ENCODE measurements around the gene OTOGL.

The OTOGL gene

DNA sequence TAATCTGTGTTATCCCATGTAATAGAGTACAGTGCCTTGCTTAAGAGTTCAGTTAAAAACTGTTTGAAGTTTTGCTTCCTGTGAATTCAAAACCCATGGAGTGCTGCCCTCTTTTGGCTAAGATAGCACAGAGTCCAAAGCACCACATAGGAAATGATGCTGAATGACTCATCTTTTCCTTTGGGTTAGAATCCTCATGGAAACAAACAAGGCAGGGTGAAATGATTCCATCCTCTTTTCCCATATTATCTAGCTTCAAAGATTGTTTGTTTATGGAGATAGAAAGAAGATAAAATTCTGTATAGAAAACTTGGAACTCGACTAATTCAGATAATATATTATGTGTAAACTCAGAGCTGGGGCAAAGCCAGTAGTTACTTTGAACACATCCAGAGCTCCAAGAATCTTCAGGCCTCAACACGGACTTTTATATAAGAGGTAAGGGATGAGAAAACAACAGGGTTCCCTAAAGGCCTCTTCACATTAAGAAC lies 87.4 kb downstream of the OTOGL start:
- Histone ChIP-seq H3K4me1 (ENCODE audit: control insufficient read depth, insufficient read depth, low read length) (peaks cover 14% of the 10 kb centered on the region), H3K9ac (ENCODE audit: low read length in 2 of 2) (peak overlapping the region; percentile 37 to 67), H3K9me3 (ENCODE audit: control insufficient read depth in 2 of 2, low read length in 2 of 2) (no peaks in the 10 kb centered on the region), H3K36me3 (ENCODE audit: control insufficient read depth in 2 of 2, insufficient read depth in 2 of 2, low read length in 2 of 2) (no peaks in the 10 kb centered on the region), H3K27ac (ENCODE audit: low read length) (peak overlapping the region; percentile 88), H3K4me3 (ENCODE audit: low read length in 2 of 2) (peak overlapping the region; percentile 17 to 37), H3K27me3 (ENCODE audit: control insufficient read depth in 1 of 2, insufficient read depth in 2 of 2, low read length in 2 of 2) (no peaks in the 10 kb centered on the region)

- peaks cover 14% of the 10 kb centered on the region for H3K4me1 ChIP-seq (ENCODE audit: control insufficient read depth, insufficient read depth, low read length)
- peak overlapping the region in 1 of 2 donors; percentile 55 for H3K9ac ChIP-seq (ENCODE audit: low read length in 2 of 2)
- H3K27ac ChIP-seq (ENCODE audit: low read length) = peak overlapping the region; percentile 88
- H3K36me3 ChIP-seq (ENCODE audit: control insufficient read depth in 2 of 2, insufficient read depth in 2 of 2, low read length in 2 of 2) = no peaks in the 10 kb centered on the region
- H3K4me3 ChIP-seq (ENCODE audit: low read length in 2 of 2) = no peak overlapping the region
- no peaks in the 10 kb centered on the region for H3K9me3 ChIP-seq (ENCODE audit: control insufficient read depth in 2 of 2, low read length in 2 of 2)
- no peaks in the 10 kb centered on the region for H3K27me3 ChIP-seq (ENCODE audit: control insufficient read depth in 1 of 2, insufficient read depth in 2 of 2, low read length in 2 of 2)
Observed at GRCh38 chr12:80187660-80188090, 88.3 kb downstream of the OTOGL start.

- H3K4me1 ChIP-seq (ENCODE audit: control insufficient read depth, insufficient read depth, low read length) = peaks cover 14% of the 10 kb centered on the region
- H3K36me3 ChIP-seq (ENCODE audit: control insufficient read depth in 2 of 2, insufficient read depth in 2 of 2, low read length in 2 of 2) = no peaks in the 10 kb centered on the region
- H3K27ac ChIP-seq (ENCODE audit: low read length) = no peak overlapping the region
- no peaks in the 10 kb centered on the region for H3K27me3 ChIP-seq (ENCODE audit: control insufficient read depth in 1 of 2, insufficient read depth in 2 of 2, low read length in 2 of 2)
- no peak overlapping the region for H3K9ac ChIP-seq (ENCODE audit: low read length in 2 of 2)
- no peaks in the 10 kb centered on the region for H3K9me3 ChIP-seq (ENCODE audit: control insufficient read depth in 2 of 2, low read length in 2 of 2)
- H3K4me3 ChIP-seq (ENCODE audit: low read length in 2 of 2) = no peak overlapping the region
Observed at GRCh38 chr12:80188576-80188975, 89.2 kb downstream of the OTOGL start.

GRCh38 chr12:80189241-80189640 lies 89.9 kb downstream of the OTOGL start:
- no peak overlapping the region for H3K9ac ChIP-seq (ENCODE audit: low read length in 2 of 2)

GRCh38 chr12:80190001-80190400 lies 90.7 kb downstream of the OTOGL start:
- Histone ChIP-seq H3K36me3 (ENCODE audit: control insufficient read depth in 2 of 2, insufficient read depth in 2 of 2, low read length in 2 of 2) (no peaks in the 10 kb centered on the region), H3K4me1 (ENCODE audit: control insufficient read depth, insufficient read depth, low read length) (peaks cover 14% of the 10 kb centered on the region), H3K9me3 (ENCODE audit: control insufficient read depth in 2 of 2, low read length in 2 of 2) (no peaks in the 10 kb centered on the region), H3K4me3 (ENCODE audit: low read length in 2 of 2) (no peak overlapping the region), H3K27me3 (ENCODE audit: control insufficient read depth in 1 of 2, insufficient read depth in 2 of 2, low read length in 2 of 2) (no peaks in the 10 kb centered on the region), H3K27ac (ENCODE audit: low read length) (no peak overlapping the region), H3K9ac (ENCODE audit: low read length in 2 of 2) (no peak overlapping the region)

More at GRCh38 chr12:80189241-80189640, 89.9 kb downstream of the OTOGL start:
- Histone ChIP-seq H3K4me1 (ENCODE audit: control insufficient read depth, insufficient read depth, low read length) (peaks cover 14% of the 10 kb centered on the region), H3K27me3 (ENCODE audit: control insufficient read depth in 1 of 2, insufficient read depth in 2 of 2, low read length in 2 of 2) (no peaks in the 10 kb centered on the region), H3K36me3 (ENCODE audit: control insufficient read depth in 2 of 2, insufficient read depth in 2 of 2, low read length in 2 of 2) (no peaks in the 10 kb centered on the region), H3K4me3 (ENCODE audit: low read length in 2 of 2) (no peak overlapping the region), H3K9me3 (ENCODE audit: control insufficient read depth in 2 of 2, low read length in 2 of 2) (no peaks in the 10 kb centered on the region), H3K27ac (ENCODE audit: low read length) (no peak overlapping the region)

GRCh38 chr12:80192087-80192486 lies 92.8 kb downstream of the OTOGL start:
- Histone ChIP-seq H3K9ac (ENCODE audit: low read length in 2 of 2) (no peak overlapping the region), H3K9me3 (ENCODE audit: control insufficient read depth in 2 of 2, low read length in 2 of 2) (no peaks in the 10 kb centered on the region), H3K36me3 (ENCODE audit: control insufficient read depth in 2 of 2, insufficient read depth in 2 of 2, low read length in 2 of 2) (no peaks in the 10 kb centered on the region), H3K4me1 (ENCODE audit: control insufficient read depth, insufficient read depth, low read length) (peaks cover 7% of the 10 kb centered on the region), H3K27me3 (ENCODE audit: control insufficient read depth in 1 of 2, insufficient read depth in 2 of 2, low read length in 2 of 2) (no peaks in the 10 kb centered on the region), H3K4me3 (ENCODE audit: low read length in 2 of 2) (no peak overlapping the region), H3K27ac (ENCODE audit: low read length) (no peak overlapping the region)

DNA sequence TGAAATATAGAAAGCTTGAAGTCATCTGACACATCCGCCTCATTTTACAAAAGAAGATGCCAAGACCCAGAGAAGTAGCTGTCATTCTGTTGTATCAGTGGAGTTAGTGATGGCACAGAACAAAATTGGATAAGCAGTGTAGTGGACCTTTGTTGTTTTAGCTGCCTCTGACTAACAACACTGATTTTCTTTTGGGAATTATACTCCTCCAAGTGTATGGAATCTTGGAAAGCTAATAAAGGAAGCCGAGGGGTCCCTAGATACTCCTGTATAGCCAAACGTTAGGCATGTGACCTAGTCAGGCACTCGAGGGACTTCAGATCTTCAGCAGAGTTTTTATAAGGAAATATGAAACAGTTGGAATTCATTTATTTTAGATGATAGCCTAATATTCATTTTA lies 94.5 kb downstream of the OTOGL start:
- no peak overlapping the region for H3K9ac ChIP-seq (ENCODE audit: low read length in 2 of 2)
- H3K4me1 ChIP-seq (ENCODE audit: control insufficient read depth, insufficient read depth, low read length) = no peaks in the 10 kb centered on the region
- no peaks in the 10 kb centered on the region for H3K27me3 ChIP-seq (ENCODE audit: control insufficient read depth in 1 of 2, insufficient read depth in 2 of 2, low read length in 2 of 2)
- no peaks in the 10 kb centered on the region for H3K9me3 ChIP-seq (ENCODE audit: control insufficient read depth in 2 of 2, low read length in 2 of 2)
- H3K27ac ChIP-seq (ENCODE audit: low read length) = no peak overlapping the region
- H3K36me3 ChIP-seq (ENCODE audit: control insufficient read depth in 2 of 2, insufficient read depth in 2 of 2, low read length in 2 of 2) = no peaks in the 10 kb centered on the region
- H3K4me3 ChIP-seq (ENCODE audit: low read length in 2 of 2) = no peak overlapping the region

GRCh38 chr12:80195074-80195726 lies 95.9 kb downstream of the OTOGL start:
- Histone ChIP-seq H3K4me3 (ENCODE audit: low read length in 2 of 2) (no peak overlapping the region), H3K27me3 (ENCODE audit: control insufficient read depth in 1 of 2, insufficient read depth in 2 of 2, low read length in 2 of 2) (no peaks in the 10 kb centered on the region), H3K9ac (ENCODE audit: low read length in 2 of 2) (no peak overlapping the region), H3K27ac (ENCODE audit: low read length) (no peak overlapping the region), H3K4me1 (ENCODE audit: control insufficient read depth, insufficient read depth, low read length) (no peaks in the 10 kb centered on the region), H3K9me3 (ENCODE audit: control insufficient read depth in 2 of 2, low read length in 2 of 2) (no peaks in the 10 kb centered on the region), H3K36me3 (ENCODE audit: control insufficient read depth in 2 of 2, insufficient read depth in 2 of 2, low read length in 2 of 2) (no peaks in the 10 kb centered on the region)

- Histone ChIP-seq H3K27ac (ENCODE audit: low read length) (no peak overlapping the region), H3K4me1 (ENCODE audit: control insufficient read depth, insufficient read depth, low read length) (no peaks in the 10 kb centered on the region)
Observed at GRCh38 chr12:80195737-80196136, 96.4 kb downstream of the OTOGL start.

GRCh38 chr12:80196419-80196818 lies 97.1 kb downstream of the OTOGL start:
- Histone ChIP-seq H3K27ac (ENCODE audit: low read length) (no peak overlapping the region), H3K36me3 (ENCODE audit: control insufficient read depth in 2 of 2, insufficient read depth in 2 of 2, low read length in 2 of 2) (no peaks in the 10 kb centered on the region), H3K9ac (ENCODE audit: low read length in 2 of 2) (no peak overlapping the region)

More at GRCh38 chr12:80195737-80196136, 96.4 kb downstream of the OTOGL start:
- no peaks in the 10 kb centered on the region for H3K36me3 ChIP-seq (ENCODE audit: control insufficient read depth in 2 of 2, insufficient read depth in 2 of 2, low read length in 2 of 2)
- H3K9ac ChIP-seq (ENCODE audit: low read length in 2 of 2) = no peak overlapping the region
- H3K4me3 ChIP-seq (ENCODE audit: low read length in 2 of 2) = no peak overlapping the region
- no peaks in the 10 kb centered on the region for H3K27me3 ChIP-seq (ENCODE audit: control insufficient read depth in 1 of 2, insufficient read depth in 2 of 2, low read length in 2 of 2)
- H3K9me3 ChIP-seq (ENCODE audit: control insufficient read depth in 2 of 2, low read length in 2 of 2) = no peaks in the 10 kb centered on the region

DNA sequence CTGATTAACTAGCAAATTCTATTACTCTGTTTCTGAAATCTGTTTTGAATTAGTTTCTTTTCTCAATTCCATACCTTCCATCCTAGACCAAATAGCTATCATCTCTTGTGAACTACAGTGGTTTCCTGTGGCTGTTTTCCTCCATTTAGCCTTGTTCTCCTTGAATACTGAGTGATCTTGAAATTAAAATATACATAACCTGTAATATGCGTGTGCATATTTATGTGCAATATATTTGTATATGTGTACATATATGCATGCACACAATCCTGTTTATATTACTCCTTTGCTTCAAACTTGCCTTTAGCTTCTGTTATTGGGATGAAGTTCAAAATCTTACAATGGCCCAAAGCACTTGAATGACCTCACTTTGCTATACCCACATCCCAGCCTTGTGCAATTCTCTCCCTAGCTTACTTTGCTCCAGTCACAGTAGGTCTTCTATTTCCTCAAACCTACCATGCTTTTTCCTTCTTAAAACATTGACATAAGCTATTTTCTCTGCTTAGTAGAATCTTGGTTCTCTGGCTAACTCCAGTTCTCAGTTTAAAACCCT lies 99.5 kb downstream of the OTOGL start:
- no peaks in the 10 kb centered on the region for H3K4me1 ChIP-seq (ENCODE audit: control insufficient read depth, insufficient read depth, low read length)
- no peak overlapping the region for H3K4me3 ChIP-seq (ENCODE audit: low read length in 2 of 2)
- no peak overlapping the region for H3K9ac ChIP-seq (ENCODE audit: low read length in 2 of 2)
- no peak overlapping the region for H3K27ac ChIP-seq (ENCODE audit: low read length)
- H3K27me3 ChIP-seq (ENCODE audit: control insufficient read depth in 1 of 2, insufficient read depth in 2 of 2, low read length in 2 of 2) = no peaks in the 10 kb centered on the region
- H3K36me3 ChIP-seq (ENCODE audit: control insufficient read depth in 2 of 2, insufficient read depth in 2 of 2, low read length in 2 of 2) = no peaks in the 10 kb centered on the region
- no peaks in the 10 kb centered on the region for H3K9me3 ChIP-seq (ENCODE audit: control insufficient read depth in 2 of 2, low read length in 2 of 2)

More at GRCh38 chr12:80196419-80196818, 97.1 kb downstream of the OTOGL start:
- H3K4me3 ChIP-seq (ENCODE audit: low read length in 2 of 2) = no peak overlapping the region
- H3K9me3 ChIP-seq (ENCODE audit: control insufficient read depth in 2 of 2, low read length in 2 of 2) = no peaks in the 10 kb centered on the region
- no peaks in the 10 kb centered on the region for H3K4me1 ChIP-seq (ENCODE audit: control insufficient read depth, insufficient read depth, low read length)
- H3K27me3 ChIP-seq (ENCODE audit: control insufficient read depth in 1 of 2, insufficient read depth in 2 of 2, low read length in 2 of 2) = no peaks in the 10 kb centered on the region

Measured in stomach smooth muscle (tissue), 2 donors.